ENCODE measurements around the gene LCN10. TPM values are rescaled to one million over a fixed set of nuclear protein-coding genes. Genes with fewer than 3 reads are reported as not detected.
A peak's percentile ranks its signal among the peaks of the same experiment; 100 is the strongest.
"Not testable (repeated sequence)": the region's sequence is repeated elsewhere in the genome, so short reads cannot be mapped to it uniquely, and the experiment has no call there.

LCN10 gene
- total RNA-seq, 6 donors from 2014 or later: 0.39 to 17.8 (median 2.2) TPM

DNA sequence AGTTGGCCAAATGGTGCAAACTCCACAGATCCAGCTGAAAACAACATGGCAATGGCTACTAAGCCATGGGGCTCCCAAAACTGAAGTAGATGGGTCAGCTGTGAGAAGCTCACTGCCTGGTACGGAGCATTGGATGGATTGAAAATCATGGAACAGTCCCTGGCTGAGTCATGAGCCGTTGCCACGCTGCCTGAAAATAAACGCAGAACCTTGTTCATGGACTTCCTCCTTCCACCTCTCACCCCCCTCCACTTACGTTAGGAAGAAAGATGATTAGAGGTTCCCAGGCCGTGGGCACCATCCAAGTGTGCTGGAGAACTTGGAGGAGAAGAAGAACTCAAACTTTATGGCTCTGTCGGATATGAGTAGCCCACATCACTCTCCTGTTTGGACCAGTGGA is 37.2 kb downstream of the LCN10 start:
- Histone ChIP-seq H3K4me1 (peaks cover 7 to 12% (median 11%) of the 10 kb centered on the region in 4 donors), H3K27me3 (no peaks in the 10 kb centered on the region), H3K9me3 (no peaks in the 10 kb centered on the region), H3K27ac (no peak overlapping the region), H3K36me3 (no peaks in the 10 kb centered on the region), H3K4me3 (no peak overlapping the region)
- TF ChIP-seq CTCF (IDR thresholded peaks at IDR 0.05) (no peak), EP300 (IDR thresholded peaks at IDR 0.05) (no peak)
- WGBS, 2 donors: 46 to 50% methylated on average over 7 of the region's 7 CpGs
- DNase-seq: no peak
- no peak for ATAC-seq (ENCODE audit: low FRiP score in 2 of 2)

GRCh38 chr9:136704741-136705140 is 38.0 kb downstream of the LCN10 start:
- H3K4me3 ChIP-seq; ATAC-seq (ENCODE audit: low FRiP score in 2 of 2); DNase-seq; H3K36me3 ChIP-seq; H3K27me3 ChIP-seq; H3K9me3 ChIP-seq; H3K27ac ChIP-seq: not testable (repeated sequence)
- WGBS, 2 donors: 88 to 92% methylated on average over 8 of the region's 8 CpGs
- peaks cover 9 to 19% (median 13%) of the 10 kb centered on the region in 4 donors for H3K4me1 ChIP-seq

GRCh38 chr9:136703276-136703860 is 39.4 kb downstream of the LCN10 start:
- no peaks in the 10 kb centered on the region for H3K9me3 ChIP-seq
- ATAC-seq (ENCODE audit: low FRiP score in 2 of 2) (no peak), DNase-seq (no peak)
- TF ChIP-seq CTCF (IDR thresholded peaks at IDR 0.05) (no peak), EP300 (IDR thresholded peaks at IDR 0.05) (no peak), POLR2A (IDR thresholded peaks at IDR 0.05) (no peak), POLR2AphosphoS5 (IDR thresholded peaks at IDR 0.05) (no peak)
- H3K27me3 ChIP-seq: no peaks in the 10 kb centered on the region
- no peak overlapping the region for H3K4me3 ChIP-seq
- H3K4me1 ChIP-seq: peaks cover 9 to 21% (median 16%) of the 10 kb centered on the region in 4 donors
- H3K27ac ChIP-seq: no peak overlapping the region
- 74 to 85% methylated on average over 12 of the region's 12 CpGs for WGBS, 2 donors
- no peaks in the 10 kb centered on the region for H3K36me3 ChIP-seq

DNA sequence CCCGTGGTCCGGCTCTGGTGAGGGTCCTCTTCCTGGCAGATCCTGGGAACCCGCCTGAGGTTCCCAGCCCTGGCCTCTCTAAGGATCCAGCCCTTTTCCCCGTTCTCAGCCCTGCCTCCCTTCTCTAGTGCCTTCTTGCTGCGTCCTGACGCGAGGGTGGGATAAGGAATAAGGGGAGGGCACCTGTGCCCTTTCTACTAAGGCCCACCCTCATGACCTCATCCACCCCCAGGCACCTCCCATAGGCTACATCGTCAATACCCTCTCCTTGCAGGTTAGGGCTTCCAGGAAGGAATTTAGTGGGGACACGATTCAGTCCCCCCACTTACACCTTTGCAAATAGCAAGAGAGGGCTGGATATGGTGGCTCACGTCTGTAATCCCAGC is 41.1 kb downstream of the LCN10 start:
- Histone ChIP-seq H3K9me3 (no peaks in the 10 kb centered on the region), H3K27me3 (no peaks in the 10 kb centered on the region), H3K27ac (no peak overlapping the region), H3K36me3 (no peaks in the 10 kb centered on the region), H3K4me3 (no peak overlapping the region), H3K4me1 (peaks cover 18 to 34% (median 29%) of the 10 kb centered on the region in 4 donors)
- TF ChIP-seq POLR2AphosphoS5 (IDR thresholded peaks at IDR 0.05) (no peak), POLR2A (IDR thresholded peaks at IDR 0.05) (no peak), CTCF (IDR thresholded peaks at IDR 0.05) (no peak), EP300 (IDR thresholded peaks at IDR 0.05) (no peak)
- ATAC-seq (ENCODE audit: low FRiP score in 2 of 2) (no peak), DNase-seq (no peak)
- WGBS, 2 donors: 47 to 53% methylated on average over 9 to 10 of the region's 10 CpGs

- TF ChIP-seq POLR2A (IDR thresholded peaks at IDR 0.05) (no peak), POLR2AphosphoS5 (IDR thresholded peaks at IDR 0.05) (peak; percentile 8 to 25), EP300 (IDR thresholded peaks at IDR 0.05) (no peak)
- DNase-seq: peak in 1 of 2 donors; percentile 81
- Histone ChIP-seq H3K4me3 (peak overlapping the region in 1 of 4 donors; percentile 24), H3K36me3 (no peaks in the 10 kb centered on the region), H3K4me1 (peaks cover 21 to 39% (median 34%) of the 10 kb centered on the region in 4 donors), H3K27me3 (no peaks in the 10 kb centered on the region), H3K27ac (no peak overlapping the region), H3K9me3 (no peaks in the 10 kb centered on the region)
- peak; percentile 4 to 32 for ATAC-seq (ENCODE audit: low FRiP score in 2 of 2)
- 7 to 23% methylated on average over 30 to 38 of the region's 38 CpGs for WGBS, 2 donors
Measured at GRCh38 chr9:136700959-136701667, 41.6 kb downstream of the LCN10 start.

Measured in upper lobe of left lung (tissue), 6 donors.